Epithelial cell of proximal tubule (primary cell): ENCODE data around the gene CFAP46. TPM values are rescaled to one million over a fixed set of nuclear protein-coding genes. Genes with fewer than 3 reads are reported as not detected.

Experiments
- DNase-seq: peaks from one replicate; pipeline ENCODE4 v3.0.0-alpha.2; 2011; ENCODE audit warnings: low read depth
- H3K4me3 ChIP-seq: 2 replicates; pipeline ENCODE4 v1.5.1; 2011; ENCODE audit warnings: low read depth, mild to moderate bottlenecking, low read length
- total RNA-seq: library from RNA; depleted of rRNA; stranded (reverse); fragments of >200 nt; gene quantifications from 2 replicates; pipeline ENCODE4 v1.2.3, GENCODE V29; 2015
- TF ChIP-seq, protein P1 (sequence below): conservative IDR thresholded peaks from 2 replicates; pipeline ENCODE4 v1.5.1; 2012; ENCODE audit warnings: low read depth, mild to moderate bottlenecking, low read length

The CFAP46 gene
- total RNA-seq, 1 donor from 2014 or later, result 2.2 TPM

GRCh38 chr10:132770061-132771021 is 172.0 kb downstream of the CFAP46 start:
- TF ChIP-seq, protein P1, sequence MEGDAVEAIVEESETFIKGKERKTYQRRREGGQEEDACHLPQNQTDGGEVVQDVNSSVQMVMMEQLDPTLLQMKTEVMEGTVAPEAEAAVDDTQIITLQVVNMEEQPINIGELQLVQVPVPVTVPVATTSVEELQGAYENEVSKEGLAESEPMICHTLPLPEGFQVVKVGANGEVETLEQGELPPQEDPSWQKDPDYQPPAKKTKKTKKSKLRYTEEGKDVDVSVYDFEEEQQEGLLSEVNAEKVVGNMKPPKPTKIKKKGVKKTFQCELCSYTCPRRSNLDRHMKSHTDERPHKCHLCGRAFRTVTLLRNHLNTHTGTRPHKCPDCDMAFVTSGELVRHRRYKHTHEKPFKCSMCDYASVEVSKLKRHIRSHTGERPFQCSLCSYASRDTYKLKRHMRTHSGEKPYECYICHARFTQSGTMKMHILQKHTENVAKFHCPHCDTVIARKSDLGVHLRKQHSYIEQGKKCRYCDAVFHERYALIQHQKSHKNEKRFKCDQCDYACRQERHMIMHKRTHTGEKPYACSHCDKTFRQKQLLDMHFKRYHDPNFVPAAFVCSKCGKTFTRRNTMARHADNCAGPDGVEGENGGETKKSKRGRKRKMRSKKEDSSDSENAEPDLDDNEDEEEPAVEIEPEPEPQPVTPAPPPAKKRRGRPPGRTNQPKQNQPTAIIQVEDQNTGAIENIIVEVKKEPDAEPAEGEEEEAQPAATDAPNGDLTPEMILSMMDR, result no peak

GRCh38 chr10:132768346-132769248 is 173.8 kb downstream of the CFAP46 start:
- no peak overlapping the region for H3K4me3 ChIP-seq
- DNase-seq, result no peak
- TF ChIP-seq, protein P1, result no peak

More at GRCh38 chr10:132770061-132771021, 172.0 kb downstream of the CFAP46 start:
- no peak for DNase-seq
- no peak overlapping the region for H3K4me3 ChIP-seq

DNA sequence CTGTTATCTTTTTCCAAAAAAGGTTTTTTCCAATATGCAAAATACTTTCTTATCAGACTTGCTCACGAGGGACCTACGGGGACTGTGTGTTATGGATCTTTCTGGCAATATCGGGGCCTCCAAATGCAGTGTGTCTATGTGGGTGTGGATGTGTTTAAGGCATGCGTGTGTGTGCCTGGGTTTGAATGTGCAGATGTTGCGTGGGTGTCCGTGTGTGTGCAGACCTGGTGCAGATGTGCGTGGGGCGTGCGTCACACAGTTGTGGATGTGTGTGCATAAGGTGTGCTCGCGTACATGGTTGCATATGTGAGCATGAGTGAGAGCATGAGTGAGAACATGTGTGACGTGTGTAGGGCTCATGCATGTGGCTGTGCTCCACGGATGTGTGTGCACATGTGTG is 176.1 kb downstream of the CFAP46 start:
- TF ChIP-seq, protein P1, result no peak
- no peak overlapping the region for H3K4me3 ChIP-seq
- DNase-seq, result no peak

DNA sequence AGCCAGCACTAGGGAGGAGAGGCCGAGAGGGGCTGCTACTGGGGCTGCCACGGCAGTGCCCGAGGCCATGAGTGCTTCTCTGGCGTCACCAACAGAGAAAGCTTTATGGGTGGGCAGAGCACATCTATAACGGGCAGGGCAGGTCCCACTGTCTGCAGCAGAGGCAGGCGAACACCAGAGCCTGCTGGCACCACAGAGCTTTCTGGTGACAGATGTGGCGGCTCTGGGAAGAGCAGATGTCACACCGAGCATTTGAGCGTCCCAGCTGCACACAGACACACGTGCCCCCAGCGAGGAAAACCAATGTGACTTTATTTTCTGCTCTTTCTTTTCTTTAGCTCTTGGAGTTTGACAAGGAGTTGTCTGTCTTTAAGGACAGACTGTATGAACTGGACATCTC is 176.9 kb downstream of the CFAP46 start:
- TF ChIP-seq, protein P1, result no peak
- no peak for DNase-seq
- no peak overlapping the region for H3K4me3 ChIP-seq

GRCh38 chr10:132764108-132764507 is 178.3 kb downstream of the CFAP46 start:
- TF ChIP-seq, protein P1, result no peak
- H3K4me3 ChIP-seq, result no peak overlapping the region
- DNase-seq, result no peak

- TF ChIP-seq, protein P1, result no peak
- H3K4me3 ChIP-seq, result no peak overlapping the region
- DNase-seq, result no peak
Observed at GRCh38 chr10:132763545-132763944, 178.8 kb downstream of the CFAP46 start.
